K562 (cell line): Measurements from ENCODE around the gene TRPM6. TPM values are rescaled to one million over a fixed set of nuclear protein-coding genes. Genes with fewer than 3 reads are reported as not detected.

Source experiments
- ATAC-seq: fragments of 200-7000 bp; cut with Tn5 transposase; 3 replicates; pipeline ENCODE4 v1.9.1; 2020; ENCODE audit warnings: moderate library complexity
- BruUV-seq: library from RNA; stranded (reverse); fragments of 400-500 nt; replicated peaks from 2 replicates; lab custom pipeline; 2021; lab: Mats Ljungman, UMichigan
- CTCF ChIA-PET: fragments of 300-600 bp; formaldehyde crosslinking; extraction: SDS; loops from one replicate; lab custom pipeline; 2021; ENCODE audit warnings: low intra/inter-chr PET ratio; lab: Yijun Ruan, JAX
- POLR2A ChIA-PET: fragments of 300-600, 350-650 bp; sonication (Branson Sonifier 250); formaldehyde crosslinking; extraction: SDS; loops from one replicate; lab custom pipeline; 2021; ENCODE audit warnings: antibody characterized with exemption, inconsistent platforms; lab: Yijun Ruan, JAX
- DNase-seq, 4 experiments: peaks; one replicate each; pipeline versions ENCODE4 v3.0.0 to v3.0.0-alpha.2; 2011 to 2018; ENCODE audit warnings: low spot score in 3 of 4, mixed read lengths in 3 of 4; ENCODE audit errors: extremely low read depth in 1 of 4
- FAIRE-seq: peaks from 2 replicates; lab custom pipeline; 2011; peaks lifted over from hg19 to GRCh38; lab: Jason Lieb, UNC
- H2AFZ ChIP-seq: 2 replicates; pipeline ENCODE4 v1.6.0; 2011; ENCODE audit warnings: low read depth, low read length, control low read depth, inconsistent platforms
- H3K27ac ChIP-seq: fragments of 200-600 bp; 3 replicates; pipeline ENCODE4 v1.8.0; 2011; ENCODE audit warnings: low read depth, mild to moderate bottlenecking, control low read depth, inconsistent platforms, low read length, moderate library complexity, mixed read lengths; ENCODE audit errors: extremely low read depth
- H3K27me3 ChIP-seq, 2 experiments: fragments of 300-600 bp in 1 of 2; 2 replicates in 1 of 2; 3 replicates in 1 of 2; pipeline versions ENCODE4 v1.6.0 to v1.8.0; 2011; ENCODE audit warnings: inconsistent platforms in 2 of 2, low read length in 2 of 2, mild to moderate bottlenecking in 1 of 2, mixed read lengths in 1 of 2, moderate library complexity in 1 of 2; ENCODE audit not compliant: control insufficient read depth in 2 of 2, insufficient read depth in 2 of 2
- H3K36me3 ChIP-seq: fragments of 300-600 bp; 3 replicates; pipeline ENCODE4 v1.8.0; 2011; ENCODE audit warnings: mild to moderate bottlenecking, low read length, inconsistent platforms; ENCODE audit not compliant: control insufficient read depth, insufficient read depth
- H3K4me1 ChIP-seq, 2 experiments: fragments of 200-600 bp in 1 of 2; replicated peaks in 1 of 2; 2 replicates in 1 of 2; 3 replicates in 1 of 2; pipeline versions ENCODE4 v1.5.1 to v1.8.0; 2011; ENCODE audit warnings: inconsistent platforms in 2 of 2, low read length in 2 of 2, mild to moderate bottlenecking in 1 of 2, mixed read lengths in 1 of 2, moderate library complexity in 1 of 2; ENCODE audit not compliant: control insufficient read depth in 2 of 2, insufficient read depth in 2 of 2
- H3K4me2 ChIP-seq: 2 replicates; pipeline ENCODE4 v1.6.1; 2011; ENCODE audit warnings: low read length, control low read depth, inconsistent platforms, mixed read lengths; ENCODE audit not compliant: insufficient read depth
- H3K4me3 ChIP-seq: fragments of 200-600 bp; sonication (generic), shearing (Covaris generic); 2 replicates; pipeline ENCODE4 v1.5.1; 2016; ENCODE audit warnings: control low read depth, inconsistent platforms
- H3K79me2 ChIP-seq: fragments of 200-600 bp; 3 replicates; pipeline ENCODE4 v1.8.0; 2011; ENCODE audit warnings: low read length, inconsistent platforms; ENCODE audit not compliant: control insufficient read depth, insufficient read depth
- H3K9ac ChIP-seq, 2 experiments: 2 replicates each; pipeline versions ENCODE4 v1.6.0 to v1.6.1; 2011; ENCODE audit warnings: low read depth in 2 of 2, low read length in 2 of 2, control low read depth in 1 of 2, inconsistent platforms in 1 of 2, mild to moderate bottlenecking in 1 of 2, mixed read lengths in 1 of 2; ENCODE audit not compliant: insufficient read depth in 1 of 2
- H3K9me1 ChIP-seq: one replicate; pipeline ENCODE4 v1.6.0; 2011; ENCODE audit warnings: inconsistent platforms, mild to moderate bottlenecking, low read length, moderate library complexity; ENCODE audit not compliant: control insufficient read depth, insufficient read depth
- H3K9me3 ChIP-seq: replicated peaks from 2 replicates; pipeline ENCODE4 v1.5.1; 2011; ENCODE audit warnings: low read depth, low read length, inconsistent platforms; ENCODE audit not compliant: control insufficient read depth, insufficient read depth
- H4K20me1 ChIP-seq: replicated peaks from 2 replicates; pipeline ENCODE4 v1.6.1; 2011; ENCODE audit warnings: low read length, inconsistent platforms, mixed read lengths; ENCODE audit not compliant: control insufficient read depth, insufficient read depth
- CEBPZ ChIP-seq: fragments of 150-350 bp; IDR thresholded peaks from 2 replicates; pipeline ENCODE4 v1.6.1; 2014; ENCODE audit warnings: low read depth, mild to moderate bottlenecking, low read length, borderline replicate concordance
- DACH1 ChIP-seq: fragments of 450-650 bp; IDR thresholded peaks from 2 replicates; pipeline ENCODE4 v1.6.1; 2018; ENCODE audit not compliant: partially characterized antibody
- DDX20 ChIP-seq: fragments of 450-650 bp; IDR thresholded peaks from 2 replicates; pipeline ENCODE4 v1.6.1; 2016; ENCODE audit warnings: missing genetic modification characterization, low read depth, mild to moderate bottlenecking, missing compliant biosample characterization, moderate library complexity
- DMBX1 ChIP-seq: fragments of 250-450 bp; sonication (Bioruptor Pico); IDR thresholded peaks from 2 replicates; pipeline ENCODE4 v1.8.0; 2022; ENCODE audit warnings: inconsistent platforms, mild to moderate bottlenecking, moderate library complexity, borderline replicate concordance
- ELF4 ChIP-seq: fragments of 450-650 bp; formaldehyde crosslinking; IDR thresholded peaks from 2 replicates; pipeline ENCODE4 v1.4.0; 2022; ENCODE audit warnings: missing genetic modification characterization
- ETV5 ChIP-seq: sonication (generic); formaldehyde crosslinking; IDR thresholded peaks from 2 replicates; pipeline ENCODE4 v1.4.0; 2020; ENCODE audit warnings: low read depth, mild to moderate bottlenecking, missing genetic modification reagents
- JUND ChIP-seq, 2 experiments: IDR thresholded peaks; 2 replicates in 1 of 2; 3 replicates in 1 of 2; pipeline ENCODE4 v1.6.1; 2011; ENCODE audit warnings: borderline replicate concordance in 2 of 2, low read depth in 2 of 2, low read length in 2 of 2, improper control_type of control experiment in 1 of 2, missing biosample characterization in 1 of 2, missing genetic modification characterization in 1 of 2, missing genetic modification reagents in 1 of 2
- LCOR ChIP-seq: sonication (generic); formaldehyde crosslinking; IDR thresholded peaks from 2 replicates; pipeline ENCODE4 v1.8.0; 2022; ENCODE audit warnings: mild to moderate bottlenecking, missing genetic modification reagents
- MAFF ChIP-seq: IDR thresholded peaks from 2 replicates; pipeline ENCODE4 v1.6.1; 2012; ENCODE audit warnings: low read length, improper control_type of control experiment
- MCM5 ChIP-seq: fragments of 450-650 bp; IDR thresholded peaks from 2 replicates; pipeline ENCODE4 v1.6.1; 2016; ENCODE audit warnings: low read depth
- PHF21A ChIP-seq: fragments of 450-650 bp; IDR thresholded peaks from 2 replicates; pipeline ENCODE4 v1.6.1; 2017; ENCODE audit warnings: low read depth, borderline replicate concordance
- POU5F1 ChIP-seq: fragments of 150-350 bp; IDR thresholded peaks from 2 replicates; pipeline ENCODE4 v1.6.1; 2014; ENCODE audit warnings: borderline replicate concordance, low read length, low read depth, mild to moderate bottlenecking; ENCODE audit not compliant: partially characterized antibody
- ZBTB7A ChIP-seq: IDR thresholded peaks from 2 replicates; pipeline ENCODE4 v1.6.1; 2011; ENCODE audit warnings: low read depth, mild to moderate bottlenecking, low read length, moderate library complexity, borderline replicate concordance; ENCODE audit not compliant: control insufficient read depth
- ZEB2 ChIP-seq: fragments of 450-650 bp; IDR thresholded peaks from 2 replicates; pipeline ENCODE4 v1.6.1; 2016
- ZNF121 ChIP-seq: sonication (generic); formaldehyde crosslinking; conservative IDR thresholded peaks from 2 replicates; pipeline ENCODE4 v1.8.0; 2022; ENCODE audit warnings: missing genetic modification reagents
- ZNF239 ChIP-seq: fragments of 250-450 bp; sonication (Bioruptor Pico); IDR thresholded peaks from 2 replicates; pipeline ENCODE4 v1.4.0; 2020; ENCODE audit warnings: mild to moderate bottlenecking
- ZNF444 ChIP-seq: fragments of 250-450 bp; sonication (Bioruptor Pico); IDR thresholded peaks from 2 replicates; pipeline ENCODE4 v1.4.0; 2020; ENCODE audit warnings: mild to moderate bottlenecking, moderate library complexity
- ZNF696 ChIP-seq: fragments of 250-450 bp; sonication (Bioruptor Pico); conservative IDR thresholded peaks from 2 replicates; pipeline ENCODE4 v1.4.0; 2020; ENCODE audit warnings: mild to moderate bottlenecking, moderate library complexity
- WGBS: fragments of 100-300 bp; shearing (Covaris generic); methylation state at CpG from one replicate; pipeline ENCODE4 v1.1.6; 2016; ENCODE audit warnings: low coverage, mixed read lengths; ENCODE audit not compliant: insufficient coverage; ENCODE audit errors: missing lambda C conversion rate; 5-methylcytosine and 5-hydroxymethylcytosine counted together
- in situ Hi-C: fragments of 300-500 bp; cut with MboI; formaldehyde crosslinking; loops from 4 replicates; pipeline ENCODE4 v1.15.0; 2018; ENCODE audit warnings: inconsistent platforms, mixed read lengths
- intact Hi-C: fragments of 100-400 bp; cut with micrococcal nuclease; formaldehyde crosslinking; loops from 2 replicates; pipeline ENCODE4 v1.14.2; 2022
- polyA plus RNA-seq, 8 experiments: library from polyadenylated mRNA; depleted of rRNA in 4 of 8; stranded (reverse) in 5 of 8; unstranded in 3 of 8; fragments of >200 nt; fragmentation: Nextera tagmentation in 2 of 8; fragmentation: Illumina TruSeq in 1 of 8; extraction: Ambion mirVana in 2 of 8; extraction: Trizol in 1 of 8; gene quantifications; 2 replicates each; pipeline versions ENCODE4 v1.2.1 to v1.2.3, GENCODE V29; 2011 to 2014; ENCODE audit warnings: inconsistent platforms in 1 of 8, missing spikeins in 1 of 8
- total RNA-seq, 7 experiments: library from RNA; depleted of rRNA in 6 of 7; stranded (reverse); fragments of >200 nt in 6 of 7; fragmentation: Illumina TruSeq in 2 of 7; extraction: Trizol in 2 of 7; gene quantifications; 2 replicates each; pipeline versions ENCODE4 v1.2.1 to v1.2.3, GENCODE V29; 2011 to 2021; ENCODE audit warnings: low replicate concordance in 1 of 7
- TF ChIP-seq, protein P1 (sequence below), 3 experiments: IDR thresholded peaks in 2 of 3; conservative IDR thresholded peaks in 1 of 3; 2 replicates each; pipeline ENCODE4 v1.5.1; 2011 to 2012; ENCODE audit warnings: low read length in 3 of 3, mild to moderate bottlenecking in 3 of 3, control low read depth in 2 of 3, improper control_type of control experiment in 1 of 3, inconsistent platforms in 1 of 3, low read depth in 1 of 3, mixed read lengths in 1 of 3, moderate library complexity in 1 of 3; ENCODE audit not compliant: insufficient read depth in 2 of 3

The TRPM6 gene
- total and polyA plus RNA-seq, 9 of the 15 experiments (the other 6 are each of a cell fraction or from before 2014, with no cell fraction given), result 0.03 to 0.16 (median 0.09) TPM

- H3K9me3 ChIP-seq, result no peaks in the 10 kb centered on the region
- H3K4me1 ChIP-seq, result no peaks in the 10 kb centered on the region; a peak in 1 of 5 replicates
- ChIA-PET POLR2A (interaction anchor here (0.9 kb wide), 1 partner anchor 12 kb away, joined by 3 read pairs; no protein-coding TSS in a partner anchor), CTCF (no interaction called here)
- intact Hi-C loops (no loop called here), in situ Hi-C loops (no loop called here)
- H3K9ac ChIP-seq, result no peak overlapping the region
- DNase-seq (no peak), FAIRE-seq (no peak), ATAC-seq (peak; percentile 57; the same call in 1 of the 3 replicates)
- TF ChIP-seq ZNF121 (CRISPR knock-in tag) (no peak), ETV5 (no peak), MCM5 (no peak), MAFF (no peak), POU5F1 (no peak), ZNF696 (CRISPR knock-in tag) (no peak), PHF21A (no peak), ZNF239 (CRISPR knock-in tag) (no peak), ZNF444 (CRISPR knock-in tag) (no peak), DMBX1 (no peak), JUND (IDR thresholded peaks at IDR 0.05; ENCODE audit: borderline replicate concordance, low read depth, low read length) (no peak), JUND (tag; IDR thresholded peaks at IDR 0.05; ENCODE audit: borderline replicate concordance, low read depth, low read length) (no peak), CEBPZ (no peak), DDX20 (tag) (no peak), ZEB2 (no peak), LCOR (no peak), ZBTB7A (no peak), DACH1 (no peak), ELF4 (CRISPR knock-in tag) (no peak)
- TF ChIP-seq, protein P1, sequence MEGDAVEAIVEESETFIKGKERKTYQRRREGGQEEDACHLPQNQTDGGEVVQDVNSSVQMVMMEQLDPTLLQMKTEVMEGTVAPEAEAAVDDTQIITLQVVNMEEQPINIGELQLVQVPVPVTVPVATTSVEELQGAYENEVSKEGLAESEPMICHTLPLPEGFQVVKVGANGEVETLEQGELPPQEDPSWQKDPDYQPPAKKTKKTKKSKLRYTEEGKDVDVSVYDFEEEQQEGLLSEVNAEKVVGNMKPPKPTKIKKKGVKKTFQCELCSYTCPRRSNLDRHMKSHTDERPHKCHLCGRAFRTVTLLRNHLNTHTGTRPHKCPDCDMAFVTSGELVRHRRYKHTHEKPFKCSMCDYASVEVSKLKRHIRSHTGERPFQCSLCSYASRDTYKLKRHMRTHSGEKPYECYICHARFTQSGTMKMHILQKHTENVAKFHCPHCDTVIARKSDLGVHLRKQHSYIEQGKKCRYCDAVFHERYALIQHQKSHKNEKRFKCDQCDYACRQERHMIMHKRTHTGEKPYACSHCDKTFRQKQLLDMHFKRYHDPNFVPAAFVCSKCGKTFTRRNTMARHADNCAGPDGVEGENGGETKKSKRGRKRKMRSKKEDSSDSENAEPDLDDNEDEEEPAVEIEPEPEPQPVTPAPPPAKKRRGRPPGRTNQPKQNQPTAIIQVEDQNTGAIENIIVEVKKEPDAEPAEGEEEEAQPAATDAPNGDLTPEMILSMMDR (IDR thresholded peaks at IDR 0.05 in 2 of 3, conservative IDR thresholded peaks at IDR 0.05 in 1 of 3; ENCODE audit: insufficient read depth in 2 of 3, low read depth in 1 of 3, low read length in 3 of 3), result no peak
- no TSS peak for BruUV-seq
- WGBS, result 0% methylated on average over 1 of the region's 2 CpGs
- no peaks in the 10 kb centered on the region for H3K79me2 ChIP-seq
- no peaks in the 10 kb centered on the region for H3K36me3 ChIP-seq
- no peak overlapping the region for H2AFZ ChIP-seq
- no peak overlapping the region for H3K4me3 ChIP-seq
- H4K20me1 ChIP-seq, result no peaks in the 10 kb centered on the region
- H3K9me1 ChIP-seq, result no peaks in the 10 kb centered on the region
- H3K27me3 ChIP-seq, result peaks cover 0 to 6% of the 10 kb centered on the region in 2 experiments; a peak in 1 of 5 replicates
- no peak overlapping the region for H3K27ac ChIP-seq
- no peak overlapping the region for H3K4me2 ChIP-seq
Measured at GRCh38 chr9:74910036-74910435, 22.3 kb upstream of the TRPM6 start.
